22Rv1 (cell line): ENCODE measurements around the gene NUMA1.

Experiments used
- CTCF ChIP-seq: fragments of 450-650 bp; IDR thresholded peaks from 2 replicates; pipeline ENCODE4 v1.5.1; 2017; ENCODE audit warnings: mild to moderate bottlenecking
- ZFX ChIP-seq: fragments of 450-650 bp; IDR thresholded peaks from 2 replicates; pipeline ENCODE4 v1.6.1; 2017; ENCODE audit warnings: antibody characterized with exemption, borderline replicate concordance

- TF ChIP-seq CTCF: no peak; the same call in 1 of the 2 replicates
- no peak for TF ChIP-seq ZFX
Measured at GRCh38 chr11:72103754-72104167, 23.4 kb upstream of the NUMA1 start.
